Left kidney (tissue), 2 donors: ENCODE data around the gene DUSP22. TPM values are rescaled to one million over a fixed set of nuclear protein-coding genes. Genes with fewer than 3 reads are reported as not detected.

Experiments used
- DNase-seq: peaks from one replicate; pipeline ENCODE4 v3.0.0-alpha.2; 2013
- polyA plus RNA-seq: library from polyadenylated mRNA; unstranded; fragments of 120-200 nt; gene quantifications from one replicate; pipeline ENCODE4 v1.2.1, GENCODE V29; 2013; ENCODE audit not compliant: insufficient read length

The DUSP22 gene
- polyA plus RNA-seq, 1 donor, result 21.2 TPM

- no peak for DNase-seq
Observed at GRCh38 chr6:309947-310346, 17.7 kb downstream of the DUSP22 start.

GRCh38 chr6:310671-311070 lies 18.4 kb downstream of the DUSP22 start:
- no peak for DNase-seq

- DNase-seq, result no peak
Observed at GRCh38 chr6:311679-312220, 19.5 kb downstream of the DUSP22 start.

- DNase-seq, result no peak
Observed at GRCh38 chr6:313087-313486, 20.8 kb downstream of the DUSP22 start.

GRCh38 chr6:313917-314316 lies 21.6 kb downstream of the DUSP22 start:
- DNase-seq, result no peak

GRCh38 chr6:314377-314776 lies 22.1 kb downstream of the DUSP22 start:
- DNase-seq, result no peak

- DNase-seq, result no peak
Observed at GRCh38 chr6:315226-315625, 22.9 kb downstream of the DUSP22 start.

GRCh38 chr6:315921-316752 lies 23.9 kb downstream of the DUSP22 start:
- no peak for DNase-seq

- DNase-seq, result no peak
Observed at GRCh38 chr6:316753-317038, 24.4 kb downstream of the DUSP22 start.

- no peak for DNase-seq
Observed at GRCh38 chr6:317060-317447, 24.8 kb downstream of the DUSP22 start.

- no peak for DNase-seq
Observed at GRCh38 chr6:317448-318144, 25.3 kb downstream of the DUSP22 start.

- DNase-seq, result no peak
Observed at GRCh38 chr6:318243-318890, 26.1 kb downstream of the DUSP22 start.

GRCh38 chr6:319177-320131 lies 27.2 kb downstream of the DUSP22 start:
- DNase-seq, result no peak

- no peak for DNase-seq
Observed at GRCh38 chr6:320351-321157, 28.3 kb downstream of the DUSP22 start.

GRCh38 chr6:321158-321438 lies 28.8 kb downstream of the DUSP22 start:
- DNase-seq, result no peak

GRCh38 chr6:321536-322258 lies 29.4 kb downstream of the DUSP22 start:
- no peak for DNase-seq

- no peak for DNase-seq
Observed at GRCh38 chr6:322259-322930, 30.1 kb downstream of the DUSP22 start.

- no peak for DNase-seq
Observed at GRCh38 chr6:322940-323729, 30.8 kb downstream of the DUSP22 start.

GRCh38 chr6:323730-324088 lies 31.4 kb downstream of the DUSP22 start:
- no peak for DNase-seq
